Neural cell (in vitro differentiated cells): ENCODE data around the gene ANXA10.

Experiments
- EP300 ChIP-seq: fragments of 450-650 bp; conservative IDR thresholded peaks from 2 replicates; pipeline ENCODE4 v1.6.1; 2014; ENCODE audit warnings: antibody characterized with exemption, mild to moderate bottlenecking, moderate library complexity; ENCODE audit not compliant: poor library complexity, severe bottlenecking
- EZH2 ChIP-seq: fragments of 200-600, 300-800 bp; shearing (Covaris generic), sonication (generic); IDR thresholded peaks from 2 replicates; pipeline ENCODE4 v1.6.1; 2014; ENCODE audit warnings: antibody characterized with exemption, low read length, borderline replicate concordance, mild to moderate bottlenecking; ENCODE audit not compliant: insufficient read depth, poor library complexity, severe bottlenecking
- MXI1 ChIP-seq: fragments of 450-650 bp; conservative IDR thresholded peaks from 2 replicates; pipeline ENCODE4 v1.6.1; 2014; ENCODE audit warnings: antibody characterized with exemption, mild to moderate bottlenecking; ENCODE audit not compliant: poor library complexity, severe bottlenecking
- POLR2AphosphoS5 ChIP-seq: IDR thresholded peaks from 2 replicates; pipeline ENCODE4 v1.6.1; 2012
- TAF1 ChIP-seq: IDR thresholded peaks from 2 replicates; pipeline ENCODE4 v1.6.1; 2012; ENCODE audit warnings: low read depth
- TF ChIP-seq, protein P1 (sequence below): fragments of 450-650 bp; IDR thresholded peaks from 2 replicates; pipeline ENCODE4 v1.5.1; 2014; ENCODE audit warnings: antibody characterized with exemption, mild to moderate bottlenecking, moderate library complexity; ENCODE audit not compliant: poor library complexity, severe bottlenecking
- TF ChIP-seq, protein P2 (sequence below): IDR thresholded peaks from 2 replicates; pipeline ENCODE4 v1.6.1; 2012; ENCODE audit warnings: borderline replicate concordance

DNA sequence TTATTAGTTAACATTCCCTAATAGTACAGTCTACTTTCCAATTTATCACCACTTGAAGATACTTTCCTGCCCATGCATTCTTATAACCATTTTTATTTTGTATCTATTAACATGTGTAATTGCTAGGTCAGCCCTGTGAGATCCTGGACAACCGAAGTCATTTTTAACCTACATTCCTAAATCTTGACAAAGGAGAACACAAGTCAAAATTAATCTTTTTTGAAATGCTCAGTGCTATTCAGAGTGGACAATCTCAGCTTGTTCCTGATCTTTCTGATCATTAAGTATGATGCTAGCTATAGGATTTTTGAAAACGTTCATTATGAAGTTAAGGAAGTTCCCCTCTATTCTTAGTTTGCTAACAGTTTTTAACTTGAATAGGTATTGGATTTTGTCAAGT lies 37.5 kb downstream of the ANXA10 start:
- TF ChIP-seq, protein P1, sequence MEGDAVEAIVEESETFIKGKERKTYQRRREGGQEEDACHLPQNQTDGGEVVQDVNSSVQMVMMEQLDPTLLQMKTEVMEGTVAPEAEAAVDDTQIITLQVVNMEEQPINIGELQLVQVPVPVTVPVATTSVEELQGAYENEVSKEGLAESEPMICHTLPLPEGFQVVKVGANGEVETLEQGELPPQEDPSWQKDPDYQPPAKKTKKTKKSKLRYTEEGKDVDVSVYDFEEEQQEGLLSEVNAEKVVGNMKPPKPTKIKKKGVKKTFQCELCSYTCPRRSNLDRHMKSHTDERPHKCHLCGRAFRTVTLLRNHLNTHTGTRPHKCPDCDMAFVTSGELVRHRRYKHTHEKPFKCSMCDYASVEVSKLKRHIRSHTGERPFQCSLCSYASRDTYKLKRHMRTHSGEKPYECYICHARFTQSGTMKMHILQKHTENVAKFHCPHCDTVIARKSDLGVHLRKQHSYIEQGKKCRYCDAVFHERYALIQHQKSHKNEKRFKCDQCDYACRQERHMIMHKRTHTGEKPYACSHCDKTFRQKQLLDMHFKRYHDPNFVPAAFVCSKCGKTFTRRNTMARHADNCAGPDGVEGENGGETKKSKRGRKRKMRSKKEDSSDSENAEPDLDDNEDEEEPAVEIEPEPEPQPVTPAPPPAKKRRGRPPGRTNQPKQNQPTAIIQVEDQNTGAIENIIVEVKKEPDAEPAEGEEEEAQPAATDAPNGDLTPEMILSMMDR = no peak
- TF ChIP-seq EP300 (no peak), EZH2 (no peak), POLR2AphosphoS5 (no peak), MXI1 (no peak), TAF1 (no peak)
- TF ChIP-seq, protein P2, sequence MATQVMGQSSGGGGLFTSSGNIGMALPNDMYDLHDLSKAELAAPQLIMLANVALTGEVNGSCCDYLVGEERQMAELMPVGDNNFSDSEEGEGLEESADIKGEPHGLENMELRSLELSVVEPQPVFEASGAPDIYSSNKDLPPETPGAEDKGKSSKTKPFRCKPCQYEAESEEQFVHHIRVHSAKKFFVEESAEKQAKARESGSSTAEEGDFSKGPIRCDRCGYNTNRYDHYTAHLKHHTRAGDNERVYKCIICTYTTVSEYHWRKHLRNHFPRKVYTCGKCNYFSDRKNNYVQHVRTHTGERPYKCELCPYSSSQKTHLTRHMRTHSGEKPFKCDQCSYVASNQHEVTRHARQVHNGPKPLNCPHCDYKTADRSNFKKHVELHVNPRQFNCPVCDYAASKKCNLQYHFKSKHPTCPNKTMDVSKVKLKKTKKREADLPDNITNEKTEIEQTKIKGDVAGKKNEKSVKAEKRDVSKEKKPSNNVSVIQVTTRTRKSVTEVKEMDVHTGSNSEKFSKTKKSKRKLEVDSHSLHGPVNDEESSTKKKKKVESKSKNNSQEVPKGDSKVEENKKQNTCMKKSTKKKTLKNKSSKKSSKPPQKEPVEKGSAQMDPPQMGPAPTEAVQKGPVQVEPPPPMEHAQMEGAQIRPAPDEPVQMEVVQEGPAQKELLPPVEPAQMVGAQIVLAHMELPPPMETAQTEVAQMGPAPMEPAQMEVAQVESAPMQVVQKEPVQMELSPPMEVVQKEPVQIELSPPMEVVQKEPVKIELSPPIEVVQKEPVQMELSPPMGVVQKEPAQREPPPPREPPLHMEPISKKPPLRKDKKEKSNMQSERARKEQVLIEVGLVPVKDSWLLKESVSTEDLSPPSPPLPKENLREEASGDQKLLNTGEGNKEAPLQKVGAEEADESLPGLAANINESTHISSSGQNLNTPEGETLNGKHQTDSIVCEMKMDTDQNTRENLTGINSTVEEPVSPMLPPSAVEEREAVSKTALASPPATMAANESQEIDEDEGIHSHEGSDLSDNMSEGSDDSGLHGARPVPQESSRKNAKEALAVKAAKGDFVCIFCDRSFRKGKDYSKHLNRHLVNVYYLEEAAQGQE = no peak
